ENCODE data around the gene HINT2. TPM values are rescaled to one million over a fixed set of nuclear protein-coding genes. Genes with fewer than 3 reads are reported as not detected.
A peak's percentile ranks its signal among the peaks of the same experiment; 100 is the strongest.

HINT2 gene
- total and polyA plus RNA-seq, 11 donors, result 48.7 to 139 (median 57.4) TPM

- H3K27me3 ChIP-seq, result no peaks in the 10 kb centered on the region
- H3K36me3 ChIP-seq, result no peaks in the 10 kb centered on the region
- TF ChIP-seq CTCF (IDR thresholded peaks at IDR 0.05) (no peak), POLR2A (IDR thresholded peaks at IDR 0.05) (no peak)
- intact Hi-C loops (cut with DNase I), result no loop called here
- no peaks in the 10 kb centered on the region for H3K9me3 ChIP-seq
- no peak overlapping the region for H3K4me3 ChIP-seq
- H3K27ac ChIP-seq, result no peak overlapping the region
- peaks cover 0 to 11% (median 2%) of the 10 kb centered on the region in 12 donors for H3K4me1 ChIP-seq
- DNase-seq (no peak), ATAC-seq (no peak)
- WGBS, 4 donors, result 88 to 93% (median 90%) methylated on average over 3 of the region's 3 CpGs
These were observed 36.3 kb downstream of the HINT2 start for GRCh38 chr9:35778496-35778895.

- Histone ChIP-seq H3K27ac (peak overlapping the region in 1 of 12 donors; percentile 25), H3K9me3 (no peaks in the 10 kb centered on the region), H3K4me3 (no peak overlapping the region), H3K27me3 (no peaks in the 10 kb centered on the region), H3K36me3 (no peaks in the 10 kb centered on the region), H3K4me1 (peaks cover 0 to 23% (median 14%) of the 10 kb centered on the region in 12 donors)
- 85 to 89% (median 88%) methylated on average over 4 of the region's 4 CpGs for WGBS, 4 donors
- ATAC-seq, result no peak
- no peak for DNase-seq
- intact Hi-C loops (cut with DNase I), result no loop called here
- TF ChIP-seq CTCF (IDR thresholded peaks at IDR 0.05), result no peak
- TF ChIP-seq POLR2A (IDR thresholded peaks at IDR 0.05), result no peak
These were observed 38.8 kb downstream of the HINT2 start for GRCh38 chr9:35776018-35776417.

GRCh38 chr9:35774907-35775635 lies 39.8 kb downstream of the HINT2 start:
- Histone ChIP-seq H3K4me1 (peaks cover 5 to 29% (median 21%) of the 10 kb centered on the region in 12 donors), H3K4me3 (no peak overlapping the region), H3K9me3 (no peaks in the 10 kb centered on the region), H3K36me3 (no peaks in the 10 kb centered on the region), H3K27ac (peak overlapping the region in 3 of 12 donors; percentile 1 to 25 (median 14)), H3K27me3 (no peaks in the 10 kb centered on the region)
- no peak for TF ChIP-seq CTCF (IDR thresholded peaks at IDR 0.05)
- 56 to 62% (median 57%) methylated on average over 7 of the region's 7 CpGs for WGBS, 4 donors
- intact Hi-C loops (cut with DNase I), result no loop called here
- peak; percentile 20 to 74 (median 48) for ATAC-seq
- DNase-seq, result peak in 4 of 5 donors; percentile 27 to 48 (median 38)

- no peak overlapping the region for H3K4me3 ChIP-seq
- H3K4me1 ChIP-seq, result peaks cover 5 to 29% (median 22%) of the 10 kb centered on the region in 12 donors
- DNase-seq, result no peak
- no peaks in the 10 kb centered on the region for H3K9me3 ChIP-seq
- no peaks in the 10 kb centered on the region for H3K27me3 ChIP-seq
- 89 to 92% (median 90%) methylated on average over 3 of the region's 3 CpGs for WGBS, 4 donors
- peak overlapping the region in 2 of 12 donors; percentile 60 to 73 for H3K27ac ChIP-seq
- intact Hi-C loops (cut with DNase I), result no loop called here
- H3K36me3 ChIP-seq, result no peaks in the 10 kb centered on the region
- ATAC-seq, result peak in 1 of 4 donors; percentile 7
- no peak for TF ChIP-seq CTCF (IDR thresholded peaks at IDR 0.05)
- no peak for TF ChIP-seq POLR2A (IDR thresholded peaks at IDR 0.05)
These were observed 42.9 kb downstream of the HINT2 start for GRCh38 chr9:35771943-35772342.

Measured in heart left ventricle (tissue), 16 donors.